Endothelial cell of umbilical vein (primary cell): Measurements from ENCODE around the gene BZW2. TPM values are rescaled to one million over a fixed set of nuclear protein-coding genes. Genes with fewer than 3 reads are reported as not detected.
A peak's percentile ranks its signal among the peaks of the same experiment; 100 is the strongest.

Experiments used
- BruUV-seq: library from RNA; stranded (reverse); fragments of 400-500 nt; replicated peaks from 2 replicates; lab custom pipeline; 2021; lab: Mats Ljungman, UMichigan
- CTCF ChIA-PET: fragments of 300-600, 350-600 bp; sonication (Branson Sonifier 250); formaldehyde crosslinking; loops from one replicate; lab custom pipeline; 2021; ENCODE audit warnings: antibody characterized with exemption, inconsistent platforms; lab: Charles Lee
- POLR2A ChIA-PET: fragments of 300-600, 350-600 bp; sonication (Branson Sonifier 250); formaldehyde crosslinking; loops from one replicate; lab custom pipeline; 2021; ENCODE audit warnings: antibody characterized with exemption, inconsistent platforms; lab: Charles Lee
- DNase-seq: peaks from one replicate; pipeline ENCODE4 v3.0.0-alpha.2; 2011; ENCODE audit warnings: low read depth, low spot score
- FAIRE-seq: peaks from 2 replicates; lab custom pipeline; 2011; peaks lifted over from hg19 to GRCh38; lab: Jason Lieb, UNC
- H2AFZ ChIP-seq: 2 replicates; pipeline ENCODE4 v1.6.0; 2012; ENCODE audit warnings: low read depth, low read length, control low read depth, inconsistent platforms
- H3K27ac ChIP-seq: 2 replicates; pipeline ENCODE4 v1.5.1; 2011; ENCODE audit warnings: low read depth, mild to moderate bottlenecking, control low read depth, low read length, moderate library complexity; ENCODE audit not compliant: insufficient read depth
- H3K27me3 ChIP-seq, 2 experiments: 2 replicates each; pipeline versions ENCODE4 v1.6.0 to v1.6.1; 2011; ENCODE audit warnings: low read length in 2 of 2, mixed read lengths in 1 of 2; ENCODE audit not compliant: control insufficient read depth in 2 of 2, insufficient read depth in 2 of 2
- H3K36me3 ChIP-seq, 2 experiments: 2 replicates in 1 of 2; 3 replicates in 1 of 2; pipeline ENCODE4 v1.5.1; 2011; ENCODE audit warnings: low read length in 2 of 2, mild to moderate bottlenecking in 1 of 2, moderate library complexity in 1 of 2; ENCODE audit not compliant: control insufficient read depth in 2 of 2, insufficient read depth in 2 of 2; ENCODE audit errors: extremely low read depth in 1 of 2
- H3K4me1 ChIP-seq: 3 replicates; pipeline ENCODE4 v1.5.1; 2011; ENCODE audit warnings: mild to moderate bottlenecking, low read length; ENCODE audit not compliant: control insufficient read depth, insufficient read depth; ENCODE audit errors: extremely low read depth
- H3K4me2 ChIP-seq: 2 replicates; pipeline ENCODE4 v1.6.1; 2011; ENCODE audit warnings: low read length, control low read depth, mixed read lengths; ENCODE audit not compliant: insufficient read depth
- H3K4me3 ChIP-seq, 3 experiments: fragments of 200-600 bp in 1 of 3; sonication (generic), shearing (Covaris generic) in 1 of 3; replicated peaks in 1 of 3; 2 replicates each; pipeline ENCODE4 v1.5.1; 2011 to 2016; ENCODE audit warnings: control low read depth in 3 of 3, low read length in 3 of 3, mild to moderate bottlenecking in 2 of 3, inconsistent platforms in 1 of 3, low read depth in 1 of 3, moderate library complexity in 1 of 3; ENCODE audit not compliant: insufficient read depth in 1 of 3
- H3K79me2 ChIP-seq: 2 replicates; pipeline ENCODE4 v1.6.0; 2012; ENCODE audit warnings: low read length, inconsistent platforms; ENCODE audit not compliant: control insufficient read depth, insufficient read depth
- H3K9ac ChIP-seq: replicated peaks from 2 replicates; pipeline ENCODE3; 2011; ENCODE audit warnings: low read length, control low read depth; ENCODE audit not compliant: insufficient read depth; ENCODE audit errors: extremely low read depth
- H3K9me1 ChIP-seq: replicated peaks from 3 replicates; pipeline ENCODE4 v1.6.0; 2011; ENCODE audit warnings: mild to moderate bottlenecking, low read length; ENCODE audit not compliant: control insufficient read depth, insufficient read depth; ENCODE audit errors: extremely low read depth
- H3K9me3 ChIP-seq: replicated peaks from 2 replicates; pipeline ENCODE4 v1.5.1; 2012; ENCODE audit warnings: low read length, inconsistent platforms; ENCODE audit not compliant: control insufficient read depth, insufficient read depth
- H4K20me1 ChIP-seq: replicated peaks from 2 replicates; pipeline ENCODE3; 2011; ENCODE audit warnings: mild to moderate bottlenecking, low read length; ENCODE audit not compliant: control insufficient read depth, insufficient read depth; ENCODE audit errors: extremely low read depth
- dilution Hi-C: fragments of 300-500 bp; cut with MboI; formaldehyde crosslinking; loops from one replicate; pipeline ENCODE4 v1.15.0; 2019; ENCODE audit warnings: low sequenced_read_pairs; ENCODE audit not compliant: extremely low pct_ligation_motif_present
- intact Hi-C: fragments of 100-400 bp; cut with micrococcal nuclease; formaldehyde crosslinking; loops from one replicate; pipeline ENCODE4 v1.10.0; 2022
- polyA plus RNA-seq, 4 experiments: library from polyadenylated mRNA; depleted of rRNA in 3 of 4; stranded (reverse) in 3 of 4; unstranded in 1 of 4; fragments of >200 nt; gene quantifications; 2 replicates each; pipeline versions ENCODE4 v1.2.1 to v1.2.3, GENCODE V29; 2011 to 2012; ENCODE audit warnings: missing spikeins in 1 of 4
- total RNA-seq: library from RNA; stranded (reverse); gene quantifications from 2 replicates; pipeline ENCODE4 v1.2.3, GENCODE V29; 2021
- TF ChIP-seq, protein P1 (sequence below), 2 donors: IDR thresholded peaks; 1 replicate in 1 of 2; 2 replicates in 1 of 2; pipeline ENCODE4 v1.5.1; 2011; ENCODE audit warnings: low read length in 2 of 2, mild to moderate bottlenecking in 2 of 2, moderate library complexity in 2 of 2, control low read depth in 1 of 2, inconsistent platforms in 1 of 2, low read depth in 1 of 2; ENCODE audit not compliant: insufficient read depth in 1 of 2; ENCODE audit errors: extremely low read depth in 1 of 2
- TF ChIP-seq, protein P2 (sequence below): IDR thresholded peaks from 2 replicates; pipeline ENCODE4 v1.6.1; 2011; ENCODE audit not compliant: insufficient read depth, insufficient read length

BZW2 gene
- total and polyA plus RNA-seq, 2 donors (not counting 3 experiments of a cell fraction or from before 2014, with no cell fraction given): 39.7 to 106 TPM

DNA sequence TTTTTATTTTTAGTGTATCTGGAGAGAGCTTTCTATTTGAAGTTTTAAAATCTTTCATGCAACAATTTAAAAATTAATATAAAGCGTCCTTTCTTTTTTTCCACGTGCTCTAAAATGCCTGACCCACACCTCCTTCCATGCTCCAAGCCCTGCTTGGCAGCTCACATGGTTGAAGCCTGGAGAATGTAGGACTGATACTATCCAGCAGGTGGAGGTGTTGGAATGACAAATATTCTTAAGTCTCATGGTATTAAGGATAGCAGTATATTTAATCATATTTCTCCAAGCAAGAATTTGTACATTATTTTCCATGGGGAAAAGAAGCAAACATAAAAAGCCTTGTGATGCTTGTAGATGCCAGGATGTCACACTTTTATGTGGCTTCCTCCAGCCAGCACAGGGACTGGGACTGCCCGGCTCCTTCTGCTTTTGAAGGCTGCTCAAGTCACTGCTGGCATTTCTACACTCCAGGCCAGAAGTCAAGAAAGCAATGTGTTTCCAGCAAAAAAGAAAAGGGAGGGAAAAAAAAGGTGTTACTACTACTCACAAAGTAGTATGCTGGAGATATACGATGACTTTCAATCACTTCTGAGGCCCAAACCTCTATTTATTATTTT is 49.7 kb downstream of the BZW2 start:
- Histone ChIP-seq H3K79me2 (no peaks in the 10 kb centered on the region), H3K4me1 (peaks cover 7% of the 10 kb centered on the region), H3K27ac (no peak overlapping the region), H3K4me2 (no peak overlapping the region), H3K36me3 (peaks cover 20 to 43% of the 10 kb centered on the region in 2 experiments), H4K20me1 (no peaks in the 10 kb centered on the region), H3K4me3 (no peak overlapping the region), H2AFZ (no peak overlapping the region), H3K9me1 (no peaks in the 10 kb centered on the region), H3K9me3 (no peaks in the 10 kb centered on the region), H3K9ac (no peak overlapping the region), H3K27me3 (no peaks in the 10 kb centered on the region)
- peak; percentile 74 for DNase-seq
- CTCF ChIA-PET: interaction anchor here (0.6 to 2.7 kb wide), 28 partner anchors 8 to 622 kb away, joined by 3 to 41 read pairs (median 4); partner anchors contain the start of genes ANKMY2 and BZW2
- intact Hi-C loops: loop anchor here (1.0 to 5.0 kb wide), 4 partner anchors 107 to 603 kb away; partner anchors contain the start of genes AGR2 and AHR
- TF ChIP-seq, protein P1, sequence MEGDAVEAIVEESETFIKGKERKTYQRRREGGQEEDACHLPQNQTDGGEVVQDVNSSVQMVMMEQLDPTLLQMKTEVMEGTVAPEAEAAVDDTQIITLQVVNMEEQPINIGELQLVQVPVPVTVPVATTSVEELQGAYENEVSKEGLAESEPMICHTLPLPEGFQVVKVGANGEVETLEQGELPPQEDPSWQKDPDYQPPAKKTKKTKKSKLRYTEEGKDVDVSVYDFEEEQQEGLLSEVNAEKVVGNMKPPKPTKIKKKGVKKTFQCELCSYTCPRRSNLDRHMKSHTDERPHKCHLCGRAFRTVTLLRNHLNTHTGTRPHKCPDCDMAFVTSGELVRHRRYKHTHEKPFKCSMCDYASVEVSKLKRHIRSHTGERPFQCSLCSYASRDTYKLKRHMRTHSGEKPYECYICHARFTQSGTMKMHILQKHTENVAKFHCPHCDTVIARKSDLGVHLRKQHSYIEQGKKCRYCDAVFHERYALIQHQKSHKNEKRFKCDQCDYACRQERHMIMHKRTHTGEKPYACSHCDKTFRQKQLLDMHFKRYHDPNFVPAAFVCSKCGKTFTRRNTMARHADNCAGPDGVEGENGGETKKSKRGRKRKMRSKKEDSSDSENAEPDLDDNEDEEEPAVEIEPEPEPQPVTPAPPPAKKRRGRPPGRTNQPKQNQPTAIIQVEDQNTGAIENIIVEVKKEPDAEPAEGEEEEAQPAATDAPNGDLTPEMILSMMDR (IDR thresholded peaks at IDR 0.05; ENCODE audit: extremely low read depth in 1 of 2, insufficient read depth in 1 of 2, low read depth in 1 of 2, low read length in 2 of 2): peak; percentile 44 to 54
- TF ChIP-seq, protein P2, sequence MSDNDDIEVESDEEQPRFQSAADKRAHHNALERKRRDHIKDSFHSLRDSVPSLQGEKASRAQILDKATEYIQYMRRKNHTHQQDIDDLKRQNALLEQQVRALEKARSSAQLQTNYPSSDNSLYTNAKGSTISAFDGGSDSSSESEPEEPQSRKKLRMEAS: no peak
- FAIRE-seq: peak; percentile 80
- POLR2A ChIA-PET: interaction anchor here (0.6 kb wide), 1 partner anchor 49 kb away, joined by 3 read pairs; the partner anchor contains the start of gene BZW2
- BruUV-seq: no TSS peak
- dilution Hi-C loops: no loop called here
